Progenitor cell of endocrine pancreas (in vitro differentiated cells): ENCODE data around the gene NDUFS4. TPM values are rescaled to one million over a fixed set of nuclear protein-coding genes. Genes with fewer than 3 reads are reported as not detected.
"Not testable (repeated sequence)": the region's sequence is repeated elsewhere in the genome, so short reads cannot be mapped to it uniquely, and the experiment has no call there.

Experiments used
- DNase-seq: peaks from one replicate; pipeline ENCODE4 v3.0.0; 2021; ENCODE audit warnings: low spot score; ENCODE audit not compliant: unreplicated experiment
- H3K27ac Mint-ChIP-seq: 2 replicates; pipeline ENCODE4 v1.8.0; 2021; ENCODE audit warnings: mild to moderate bottlenecking, moderate library complexity, mixed read lengths
- H3K27me3 Mint-ChIP-seq: 2 replicates; pipeline ENCODE4 v1.8.0; 2021; ENCODE audit warnings: mixed read lengths
- H3K36me3 Mint-ChIP-seq: 2 replicates; pipeline ENCODE4 v1.8.0; 2022; ENCODE audit warnings: mixed read lengths; ENCODE audit not compliant: insufficient read depth
- H3K4me1 Mint-ChIP-seq: 2 replicates; pipeline ENCODE4 v1.8.0; 2021; ENCODE audit warnings: low read depth, mixed read lengths
- H3K4me3 Mint-ChIP-seq: 2 replicates; pipeline ENCODE4 v1.8.0; 2021; ENCODE audit warnings: low read depth, mild to moderate bottlenecking, moderate library complexity, mixed read lengths
- H3K9me3 Mint-ChIP-seq: 2 replicates; pipeline ENCODE4 v1.8.0; 2021; ENCODE audit warnings: low read depth, mixed read lengths
- CTCF ChIP-seq: fragments of 200-600 bp; sonication (generic); IDR thresholded peaks from one replicate; pipeline ENCODE4 v1.5.0; 2021; ENCODE audit warnings: antibody characterized with exemption, mild to moderate bottlenecking; ENCODE audit not compliant: unreplicated experiment
- total RNA-seq: library from RNA; stranded (reverse); gene quantifications from 2 replicates; pipeline ENCODE4 v1.2.1, GENCODE V29; 2021

The NDUFS4 gene
- total RNA-seq, 1 donor from 2014 or later: 62.7 TPM

- DNase-seq: no peak
- Mint-ChIP-seq H3K27ac (no peak overlapping the region), H3K27me3 (no peaks in the 10 kb centered on the region), H3K9me3 (no peaks in the 10 kb centered on the region), H3K4me3 (no peak overlapping the region), H3K36me3 (peaks cover 12% of the 10 kb centered on the region), H3K4me1 (peaks cover 5% of the 10 kb centered on the region)
- no peak for TF ChIP-seq CTCF
These were observed 120.6 kb downstream of the NDUFS4 start for GRCh38 chr5:53681079-53681478.

- Mint-ChIP-seq H3K9me3 (peaks cover 45% of the 10 kb centered on the region), H3K27ac (no peak overlapping the region), H3K4me3 (no peak overlapping the region), H3K27me3 (no peaks in the 10 kb centered on the region), H3K36me3 (peaks cover 30% of the 10 kb centered on the region), H3K4me1 (no peaks in the 10 kb centered on the region)
- DNase-seq: no peak
- no peak for TF ChIP-seq CTCF
These were observed 130.6 kb downstream of the NDUFS4 start for GRCh38 chr5:53691014-53691413.

- Mint-ChIP-seq H3K27me3 (no peaks in the 10 kb centered on the region), H3K27ac (no peak overlapping the region), H3K4me3 (no peak overlapping the region), H3K9me3 (peaks cover 56% of the 10 kb centered on the region), H3K4me1 (no peaks in the 10 kb centered on the region), H3K36me3 (peaks cover 7% of the 10 kb centered on the region)
- no peak for DNase-seq
- TF ChIP-seq CTCF: no peak
These were observed 134.1 kb downstream of the NDUFS4 start for GRCh38 chr5:53694520-53695022.

- DNase-seq, H3K36me3 Mint-ChIP-seq, H3K4me3 Mint-ChIP-seq, H3K27me3 Mint-ChIP-seq, H3K27ac Mint-ChIP-seq, H3K4me1 Mint-ChIP-seq: not testable (repeated sequence)
- H3K9me3 Mint-ChIP-seq: peaks cover 22% of the 10 kb centered on the region
These were observed 150.0 kb downstream of the NDUFS4 start for GRCh38 chr5:53710405-53710804.

GRCh38 chr5:53712327-53712726, 151.9 kb downstream of the NDUFS4 start:
- H3K27me3 Mint-ChIP-seq: no peaks in the 10 kb centered on the region
- H3K4me3 Mint-ChIP-seq: no peak overlapping the region
- H3K36me3 Mint-ChIP-seq: no peaks in the 10 kb centered on the region

More at GRCh38 chr5:53712327-53712726, 151.9 kb downstream of the NDUFS4 start:
- no peak overlapping the region for H3K27ac Mint-ChIP-seq
- peaks cover 5% of the 10 kb centered on the region for H3K4me1 Mint-ChIP-seq
- no peak for DNase-seq
- H3K9me3 Mint-ChIP-seq: peaks cover 22% of the 10 kb centered on the region
- TF ChIP-seq CTCF: no peak
